H1 (cell line): Measurements from ENCODE around the gene POLH. TPM values are rescaled to one million over a fixed set of nuclear protein-coding genes. Genes with fewer than 3 reads are reported as not detected.

ENCODE experiments used
- CTCF ChIA-PET: fragments of 300-600 bp; sonication (Branson Sonifier 250); formaldehyde crosslinking; loops from one replicate; lab custom pipeline; 2021; ENCODE audit not compliant: partially characterized antibody; lab: Charles Lee
- POLR2A ChIA-PET: fragments of 300-600 bp; sonication (Branson Sonifier 250); formaldehyde crosslinking; loops from one replicate; lab custom pipeline; 2021; ENCODE audit warnings: inconsistent platforms; ENCODE audit not compliant: partially characterized antibody; lab: Charles Lee
- DNase-seq, 2 experiments: peaks; one replicate each; pipeline versions ENCODE4 v3.0.0 to v3.0.0-alpha.2; 2010 to 2022; ENCODE audit warnings: low spot score in 2 of 2, low read depth in 1 of 2, mixed read lengths in 1 of 2
- FAIRE-seq: peaks from 2 replicates; lab custom pipeline; 2011; peaks lifted over from hg19 to GRCh38; lab: Jason Lieb, UNC
- H2AFZ ChIP-seq: 2 replicates; pipeline ENCODE4 v1.8.1; 2012; ENCODE audit warnings: low read length, inconsistent platforms
- H2AK5ac ChIP-seq: 2 replicates; pipeline ENCODE4 v1.6.1; 2013; ENCODE audit warnings: low read depth, low read length
- H2BK120ac ChIP-seq: replicated peaks from 2 replicates; pipeline ENCODE3; 2013; ENCODE audit warnings: low read depth, low read length, inconsistent platforms
- H2BK12ac ChIP-seq: 2 replicates; pipeline ENCODE4 v1.6.1; 2013; ENCODE audit warnings: low read depth, low read length
- H2BK15ac ChIP-seq: 2 replicates; pipeline ENCODE4 v1.6.1; 2013; ENCODE audit warnings: low read length
- H2BK20ac ChIP-seq: 2 replicates; pipeline ENCODE4 v1.6.1; 2013; ENCODE audit warnings: low read length
- H2BK5ac ChIP-seq: 2 replicates; pipeline ENCODE4 v1.6.1; 2013; ENCODE audit warnings: low read depth, low read length
- H3K14ac ChIP-seq: 2 replicates; pipeline ENCODE4 v1.6.1; 2013; ENCODE audit warnings: inconsistent platforms; ENCODE audit not compliant: insufficient read length
- H3K18ac ChIP-seq: 2 replicates; pipeline ENCODE4 v1.6.1; 2013; ENCODE audit warnings: low read length; ENCODE audit errors: extremely low read depth
- H3K23ac ChIP-seq: 2 replicates; pipeline ENCODE4 v1.6.1; 2013; ENCODE audit warnings: inconsistent platforms; ENCODE audit not compliant: insufficient read length
- H3K23me2 ChIP-seq: 2 replicates; pipeline ENCODE4 v1.6.1; 2013; ENCODE audit warnings: low read depth, low read length
- H3K27ac ChIP-seq: 2 replicates; pipeline ENCODE4 v1.6.1; 2011; ENCODE audit warnings: low read depth, low read length, inconsistent platforms
- H3K27me3 ChIP-seq, 4 experiments: replicated peaks in 1 of 4; 1 replicate in 1 of 4; 2 replicates in 3 of 4; pipeline versions ENCODE4 v1.6.1 to v1.8.1; 2011 to 2013; ENCODE audit warnings: low read length in 3 of 4, mild to moderate bottlenecking in 3 of 4, inconsistent platforms in 2 of 4, mixed read lengths in 2 of 4, moderate library complexity in 1 of 4; ENCODE audit not compliant: control insufficient read depth in 3 of 4, insufficient read depth in 3 of 4; ENCODE audit errors: extremely low read depth in 1 of 4
- H3K36me3 ChIP-seq, 4 experiments: 2 replicates each; pipeline versions ENCODE4 v1.6.1 to v1.8.1; 2011 to 2013; ENCODE audit warnings: mild to moderate bottlenecking in 4 of 4, low read length in 3 of 4, moderate library complexity in 2 of 4, control low read depth in 1 of 4, inconsistent platforms in 1 of 4; ENCODE audit not compliant: insufficient read depth in 4 of 4, control insufficient read depth in 2 of 4
- H3K4ac ChIP-seq: replicated peaks from 2 replicates; pipeline ENCODE3; 2013; ENCODE audit warnings: low read length, low read depth, mixed read lengths, inconsistent platforms; ENCODE audit not compliant: insufficient read length
- H3K4me1 ChIP-seq, 4 experiments: replicated peaks in 1 of 4; 1 replicate in 1 of 4; 2 replicates in 3 of 4; pipeline versions ENCODE4 v1.6.1 to v1.8.1; 2011 to 2013; ENCODE audit warnings: low read length in 3 of 4, inconsistent platforms in 2 of 4, mixed read lengths in 1 of 4; ENCODE audit not compliant: insufficient read depth in 4 of 4, control insufficient read depth in 3 of 4
- H3K4me2 ChIP-seq, 2 experiments: 2 replicates each; pipeline versions ENCODE4 v1.6.1 to v1.8.1; 2011 to 2013; ENCODE audit warnings: low read depth in 2 of 2, low read length in 2 of 2, control low read depth in 1 of 2, inconsistent platforms in 1 of 2, mild to moderate bottlenecking in 1 of 2; ENCODE audit not compliant: insufficient read depth in 1 of 2
- H3K4me3 ChIP-seq, 4 experiments: fragments of 200-600, 300-600 bp in 1 of 4; sonication (generic), shearing (Covaris generic), sonication (Bioruptor Twin) in 1 of 4; 2 replicates each; pipeline versions ENCODE4 v1.5.1 to v1.8.1; 2011 to 2016; ENCODE audit warnings: low read length in 4 of 4, low read depth in 3 of 4, control low read depth in 2 of 4, inconsistent platforms in 2 of 4, mild to moderate bottlenecking in 2 of 4, mixed read lengths in 1 of 4, moderate library complexity in 1 of 4; ENCODE audit not compliant: insufficient read depth in 2 of 4; ENCODE audit errors: extremely low read depth in 1 of 4
- H3K56ac ChIP-seq: replicated peaks from 2 replicates; pipeline ENCODE3; 2013; ENCODE audit warnings: low read depth, mild to moderate bottlenecking, mixed read lengths, low read length, inconsistent platforms; ENCODE audit not compliant: insufficient read length
- H3K79me1 ChIP-seq: 2 replicates; pipeline ENCODE4 v1.6.1; 2013; ENCODE audit warnings: low read depth, low read length, control low read depth
- H3K79me2 ChIP-seq, 2 experiments: 2 replicates each; pipeline versions ENCODE4 v1.6.1 to v1.8.1; 2012 to 2013; ENCODE audit warnings: low read length in 2 of 2, mild to moderate bottlenecking in 2 of 2, inconsistent platforms in 1 of 2; ENCODE audit not compliant: insufficient read depth in 2 of 2, control insufficient read depth in 1 of 2
- H3K9ac ChIP-seq, 4 experiments: replicated peaks in 1 of 4; 1 replicate in 1 of 4; 2 replicates in 3 of 4; pipeline versions ENCODE4 v1.6.1 to v1.8.1; 2011 to 2013; ENCODE audit warnings: low read depth in 3 of 4, low read length in 3 of 4, control low read depth in 2 of 4, mild to moderate bottlenecking in 2 of 4, moderate library complexity in 2 of 4, inconsistent platforms in 1 of 4; ENCODE audit errors: extremely low read depth in 1 of 4
- H3K9me3 ChIP-seq, 2 experiments: 2 replicates each; pipeline versions ENCODE4 v1.6.1 to v1.8.1; 2012 to 2013; ENCODE audit warnings: mild to moderate bottlenecking in 2 of 2, moderate library complexity in 2 of 2, control low read depth in 1 of 2, inconsistent platforms in 1 of 2, low read depth in 1 of 2, low read length in 1 of 2, mixed read lengths in 1 of 2; ENCODE audit not compliant: insufficient read depth in 2 of 2
- H4K20me1 ChIP-seq, 2 experiments: replicated peaks in 1 of 2; 2 replicates each; pipeline versions ENCODE3 to v1.8.1; 2011 to 2013; ENCODE audit warnings: inconsistent platforms in 2 of 2, low read length in 2 of 2, mild to moderate bottlenecking in 1 of 2; ENCODE audit not compliant: insufficient read depth in 2 of 2, control insufficient read depth in 1 of 2
- H4K5ac ChIP-seq: 2 replicates; pipeline ENCODE4 v1.6.1; 2013; ENCODE audit warnings: low read length, low read depth, mixed read lengths, inconsistent platforms; ENCODE audit not compliant: insufficient read length
- H4K8ac ChIP-seq: 2 replicates; pipeline ENCODE4 v1.8.0; 2013; ENCODE audit warnings: mild to moderate bottlenecking, moderate library complexity, low read length, inconsistent platforms; ENCODE audit not compliant: insufficient read depth; ENCODE audit errors: extremely low read depth
- H4K91ac ChIP-seq: replicated peaks from 2 replicates; pipeline ENCODE3; 2013; ENCODE audit warnings: low read length, mixed read lengths, inconsistent platforms; ENCODE audit not compliant: insufficient read length
- CEBPB ChIP-seq: IDR thresholded peaks from 2 replicates; pipeline ENCODE4 v1.6.1; 2012; ENCODE audit warnings: low read depth, low read length
- GTF2F1 ChIP-seq: IDR thresholded peaks from 2 replicates; pipeline ENCODE4 v1.6.1; 2012; ENCODE audit warnings: low read depth, low read length, improper control_type of control experiment, borderline replicate concordance
- SIRT6 ChIP-seq: IDR thresholded peaks from one replicate; pipeline ENCODE4 v1.7.1; 2012; ENCODE audit warnings: low read length, inconsistent platforms
- WGBS, 2 experiments: shearing (Covaris generic) in 1 of 2; methylation state at CpG; one replicate each; pipeline versions ENCODE4 v1.1.6 to v1.1.7; 2013 to 2015; ENCODE audit warnings: low lambda C conversion rate in 2 of 2, mixed read lengths in 2 of 2, inconsistent platforms in 1 of 2, low coverage in 1 of 2, missing lambda C conversion rate in 1 of 2; ENCODE audit not compliant: insufficient replicate concordance in 2 of 2, insufficient coverage in 1 of 2, insufficient read length in 1 of 2; ENCODE audit errors: extremely low coverage in 1 of 2, missing lambda C conversion rate in 1 of 2; 5-methylcytosine and 5-hydroxymethylcytosine counted together
- polyA plus RNA-seq, 7 experiments: library from polyadenylated mRNA; depleted of rRNA in 3 of 7; stranded (reverse) in 5 of 7; unstranded in 2 of 7; fragments of >200 nt in 5 of 7; fragments of 200-250 nt in 2 of 7; gene quantifications; 1 replicate in 5 of 7; 2 replicates in 1 of 7; 4 replicates in 1 of 7; pipeline versions ENCODE4 v1.2.1 to v1.2.3, GENCODE V29; 2011 to 2013; ENCODE audit warnings: missing spikeins in 2 of 7, mixed read lengths in 2 of 7
- total RNA-seq: library from RNA; stranded (reverse); fragmentation: NEBNext Ultra II Directional; extraction: Animal tissue kit (Norgen Biotek cat#: 25700); gene quantifications from 2 replicates; pipeline ENCODE4 v1.2.1, GENCODE V29; 2021

Gene POLH
- total and polyA plus RNA-seq, 2 of the 8 experiments (the other 6 are each of a cell fraction or from before 2014, with no cell fraction given), result 5.8 to 12.4 TPM

- Histone ChIP-seq H3K14ac (no peak overlapping the region), H2BK15ac (no peak overlapping the region), H3K56ac (no peak overlapping the region), H3K4ac (no peak overlapping the region), H3K4me2 (no peak overlapping the region), H3K23me2 (peaks cover 3% of the 10 kb centered on the region; the same call in 1 of the 2 replicates), H3K4me3 (no peak overlapping the region), H3K9me3 (no peaks in the 10 kb centered on the region), H3K36me3 (no peaks in the 10 kb centered on the region), H3K9ac (no peak overlapping the region), H3K23ac (no peak overlapping the region), H4K20me1 (no peaks in the 10 kb centered on the region), H3K4me1 (no peaks in the 10 kb centered on the region; a peak in 1 of 7 replicates), H2BK20ac (no peak overlapping the region), H3K27ac (no peak overlapping the region), H2BK12ac (no peak overlapping the region), H3K27me3 (no peaks in the 10 kb centered on the region), H3K18ac (no peak overlapping the region), H4K91ac (no peak overlapping the region), H4K5ac (no peak overlapping the region), H2AK5ac (no peak overlapping the region), H3K79me1 (no peaks in the 10 kb centered on the region), H2BK120ac (no peak overlapping the region), H2AFZ (no peak overlapping the region), H3K79me2 (no peaks in the 10 kb centered on the region), H4K8ac (no peak overlapping the region), H2BK5ac (no peak overlapping the region)
- TF ChIP-seq SIRT6 (no peak), CEBPB (no peak), GTF2F1 (no peak)
- no peak for DNase-seq
- ChIA-PET CTCF (interaction anchor here (0.7 to 4.5 kb wide), 5 partner anchors 20 to 114 kb away, joined by 3 to 35 read pairs (median 4); no protein-coding TSS in a partner anchor), POLR2A (interaction anchor here (1.0 to 5.6 kb wide), 2 partner anchors 21 to 39 kb away, joined by 3 to 33 read pairs; no protein-coding TSS in a partner anchor)
- no peak for FAIRE-seq
- 91% methylated on average over 3 of the region's 3 CpGs; no CpG with 5 or more reads in 1 of the 2 experiments for WGBS, 2 experiments
These were observed 71.6 kb downstream of the POLH start for GRCh38 chr6:43647613-43648012.
